Transverse colon (tissue), 4 donors: ENCODE data around the gene ATP1A4. TPM values are rescaled to one million over a fixed set of nuclear protein-coding genes. Genes with fewer than 3 reads are reported as not detected.

ENCODE experiments used
- DNase-seq: peaks from one replicate; pipeline ENCODE4 v3.0.0-alpha.2; 2019
- H3K27ac ChIP-seq, 4 donors: fragments of 200-600 bp; sonication (generic); 2 replicates each; pipeline ENCODE4 v1.5.1; 2016 to 2018; ENCODE audit warnings: inconsistent platforms in 4 of 4
- H3K27me3 ChIP-seq: fragments of 200-600 bp; sonication (generic); 2 replicates; pipeline ENCODE4 v1.5.1; 2017; ENCODE audit warnings: inconsistent platforms
- H3K36me3 ChIP-seq, 4 donors: fragments of 200-600 bp; sonication (generic); 2 replicates each; pipeline ENCODE4 v1.5.1; 2017 to 2019; ENCODE audit warnings: inconsistent platforms in 4 of 4
- H3K4me1 ChIP-seq, 4 donors: fragments of 200-600 bp; sonication (generic); 2 replicates each; pipeline ENCODE4 v1.5.1; 2017 to 2020; ENCODE audit warnings: inconsistent platforms in 4 of 4
- H3K4me3 ChIP-seq, 4 donors: fragments of 200-600 bp; sonication (generic); 1 replicate in 1 of 4; 2 replicates in 3 of 4; pipeline versions ENCODE4 v1.5.1 to v1.6.1; 2017 to 2019; ENCODE audit warnings: inconsistent platforms in 4 of 4
- H3K9me3 ChIP-seq, 2 donors: fragments of 200-600 bp; sonication (generic); 2 replicates each; pipeline ENCODE4 v1.5.1; 2017 to 2019; ENCODE audit warnings: inconsistent platforms in 2 of 2
- EP300 ChIP-seq: sonication (generic); formaldehyde crosslinking; IDR thresholded peaks from one replicate; pipeline ENCODE4 v1.6.1; 2017; ENCODE audit warnings: antibody characterized with exemption, low read depth
- POLR2A ChIP-seq: fragments of 450-650 bp; IDR thresholded peaks from one replicate; pipeline ENCODE4 v1.6.1; 2016; ENCODE audit warnings: antibody characterized with exemption, mild to moderate bottlenecking, moderate library complexity
- POLR2AphosphoS5 ChIP-seq, 3 donors: sonication (generic); formaldehyde crosslinking; IDR thresholded peaks; one replicate each; pipeline ENCODE4 v1.6.1; 2016; ENCODE audit warnings: antibody characterized with exemption in 3 of 3
- WGBS, 2 donors: methylation state at CpG; one replicate each; pipeline ENCODE4 v1.1.5; 2018; ENCODE audit warnings: low coverage in 1 of 2; 5-methylcytosine and 5-hydroxymethylcytosine counted together
- in situ Hi-C, 4 donors: fragments of 200-750 bp; cut with MboI; loops; one replicate each; pipeline versions ENCODE4 v1.15.0 to v1.15.1; 2017; ENCODE audit warnings: low sequenced_read_pairs in 3 of 4, low pct_ligation_motif_present in 1 of 4, low pct_unique_long_range_greater_than_20kb in 1 of 4
- intact Hi-C: fragments of 100-400 bp; cut with DNase I; formaldehyde crosslinking; loops from one replicate; pipeline ENCODE4 v1.15.1; 2023; ENCODE audit warnings: low total_unique reads
- total RNA-seq, 4 donors: library from RNA; depleted of rRNA; stranded (reverse); fragments of >200 nt; gene quantifications; one replicate each; pipeline ENCODE4 v1.1.0, GENCODE V29; 2016
- TF ChIP-seq, protein P1 (sequence below), 5 experiments: fragments of 200-600 bp in 3 of 5; fragments of 450-650 bp in 2 of 5; sonication (generic) in 3 of 5; IDR thresholded peaks; 1 replicate in 2 of 5; 2 replicates in 3 of 5; pipeline ENCODE4 v1.5.1; 2016 to 2017; ENCODE audit warnings: antibody characterized with exemption in 5 of 5, inconsistent platforms in 3 of 5, mild to moderate bottlenecking in 2 of 5, moderate library complexity in 1 of 5

Gene ATP1A4
- total RNA-seq, 4 donors from 2014 or later = 0.20 TPM; not detected in 3

DNA sequence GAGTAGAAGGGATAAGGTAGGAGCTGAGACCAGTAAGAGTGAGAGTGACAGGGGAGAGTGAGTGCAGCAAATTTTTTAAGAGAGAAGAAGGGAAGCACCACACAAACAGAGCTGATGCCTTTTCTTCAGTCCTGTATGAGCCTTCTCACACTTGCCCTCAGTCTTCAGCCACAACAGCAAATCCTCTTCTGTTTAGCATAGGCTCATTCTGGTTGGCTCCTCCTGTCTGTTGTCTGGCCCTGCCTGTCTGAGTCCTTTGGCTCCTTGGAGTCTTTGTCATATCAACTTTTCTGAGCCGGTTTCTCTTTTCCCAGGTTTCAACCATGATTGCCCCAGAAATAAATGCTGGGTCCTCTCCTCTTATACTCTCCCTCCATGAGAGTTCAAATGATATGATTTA lies 26.3 kb downstream of the ATP1A4 start:
- Histone ChIP-seq H3K4me1 (no peaks in the 10 kb centered on the region), H3K27ac (no peak overlapping the region), H3K36me3 (no peaks in the 10 kb centered on the region), H3K9me3 (no peaks in the 10 kb centered on the region), H3K27me3 (no peaks in the 10 kb centered on the region), H3K4me3 (no peak overlapping the region)
- in situ Hi-C loops (loop anchor here in 1 of 4 donors (25.0 kb wide), 1 partner anchor 110 kb away; the partner anchor contains the start of gene PEX19), intact Hi-C loops (no loop called here)
- TF ChIP-seq POLR2AphosphoS5 (IDR thresholded peaks at IDR 0.05) = no peak
- TF ChIP-seq POLR2A = no peak
- no peak for TF ChIP-seq EP300
- TF ChIP-seq, protein P1, sequence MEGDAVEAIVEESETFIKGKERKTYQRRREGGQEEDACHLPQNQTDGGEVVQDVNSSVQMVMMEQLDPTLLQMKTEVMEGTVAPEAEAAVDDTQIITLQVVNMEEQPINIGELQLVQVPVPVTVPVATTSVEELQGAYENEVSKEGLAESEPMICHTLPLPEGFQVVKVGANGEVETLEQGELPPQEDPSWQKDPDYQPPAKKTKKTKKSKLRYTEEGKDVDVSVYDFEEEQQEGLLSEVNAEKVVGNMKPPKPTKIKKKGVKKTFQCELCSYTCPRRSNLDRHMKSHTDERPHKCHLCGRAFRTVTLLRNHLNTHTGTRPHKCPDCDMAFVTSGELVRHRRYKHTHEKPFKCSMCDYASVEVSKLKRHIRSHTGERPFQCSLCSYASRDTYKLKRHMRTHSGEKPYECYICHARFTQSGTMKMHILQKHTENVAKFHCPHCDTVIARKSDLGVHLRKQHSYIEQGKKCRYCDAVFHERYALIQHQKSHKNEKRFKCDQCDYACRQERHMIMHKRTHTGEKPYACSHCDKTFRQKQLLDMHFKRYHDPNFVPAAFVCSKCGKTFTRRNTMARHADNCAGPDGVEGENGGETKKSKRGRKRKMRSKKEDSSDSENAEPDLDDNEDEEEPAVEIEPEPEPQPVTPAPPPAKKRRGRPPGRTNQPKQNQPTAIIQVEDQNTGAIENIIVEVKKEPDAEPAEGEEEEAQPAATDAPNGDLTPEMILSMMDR (IDR thresholded peaks at IDR 0.05) = no peak
- DNase-seq = no peak
- WGBS, 2 donors = 81 to 83% methylated on average over 1 of the region's 1 CpG

DNA sequence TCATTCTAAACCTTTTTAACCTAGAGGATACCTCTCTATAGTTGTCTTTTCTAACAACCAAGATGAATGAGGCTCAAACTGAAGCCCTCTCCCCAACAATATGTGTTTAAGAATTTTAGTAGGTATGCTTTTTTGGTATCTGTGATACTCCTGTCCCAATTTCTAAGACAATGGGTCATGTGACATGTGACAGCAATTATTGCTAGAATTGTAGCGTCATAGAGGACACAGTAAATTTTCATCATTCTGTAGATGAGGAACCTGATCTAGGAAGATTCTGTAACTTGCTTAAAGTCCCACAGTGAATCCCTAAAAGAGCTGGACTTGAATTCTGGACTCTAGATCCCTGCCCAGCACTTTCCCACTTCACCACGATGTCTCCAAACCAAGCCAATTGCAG lies 27.3 kb downstream of the ATP1A4 start:
- no peak for TF ChIP-seq EP300
- TF ChIP-seq, protein P1 (IDR thresholded peaks at IDR 0.05) = no peak
- no peak for TF ChIP-seq POLR2AphosphoS5 (IDR thresholded peaks at IDR 0.05)
- no peak for TF ChIP-seq POLR2A
- Histone ChIP-seq H3K27me3 (no peaks in the 10 kb centered on the region), H3K4me3 (no peak overlapping the region), H3K27ac (no peak overlapping the region), H3K36me3 (no peaks in the 10 kb centered on the region), H3K4me1 (no peaks in the 10 kb centered on the region), H3K9me3 (no peaks in the 10 kb centered on the region)
- 72 to 91% methylated on average over 2 of the region's 2 CpGs for WGBS, 2 donors
- no peak for DNase-seq
- in situ Hi-C loops (loop anchor here in 1 of 4 donors (25.0 kb wide), 1 partner anchor 109 kb away; the partner anchor contains the start of gene PEX19), intact Hi-C loops (no loop called here)

DNA sequence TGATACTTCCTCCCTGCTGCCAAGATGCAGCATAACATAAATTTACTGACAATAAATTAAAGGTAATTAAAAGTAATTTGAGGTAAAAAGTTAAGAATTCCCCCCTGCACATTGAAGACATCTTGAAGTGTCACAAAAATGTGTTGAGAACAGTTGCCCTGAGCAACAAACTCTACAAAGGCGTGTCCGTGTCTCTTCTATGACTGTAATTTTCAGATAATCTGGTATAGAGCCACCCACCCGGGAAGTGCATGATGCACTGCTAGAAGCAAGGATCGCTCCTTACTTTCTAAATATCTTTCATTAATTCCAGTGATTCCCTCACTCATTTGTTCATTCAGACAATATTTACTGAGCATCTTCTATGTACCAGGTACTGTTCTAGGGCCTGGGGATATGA lies 27.9 kb downstream of the ATP1A4 start:
- Histone ChIP-seq H3K4me1 (no peaks in the 10 kb centered on the region), H3K4me3 (no peak overlapping the region), H3K9me3 (no peaks in the 10 kb centered on the region), H3K27ac (no peak overlapping the region), H3K36me3 (no peaks in the 10 kb centered on the region), H3K27me3 (no peaks in the 10 kb centered on the region)
- WGBS, 2 donors = 65 to 68% methylated on average over 4 of the region's 4 CpGs
- TF ChIP-seq POLR2AphosphoS5 (IDR thresholded peaks at IDR 0.05) (no peak), POLR2A (no peak), EP300 (no peak)
- TF ChIP-seq, protein P1 (IDR thresholded peaks at IDR 0.05) = no peak
- intact Hi-C loops (no loop called here), in situ Hi-C loops (loop anchor here in 1 of 4 donors (25.0 kb wide), 1 partner anchor 108 kb away; the partner anchor contains the start of gene PEX19)
- DNase-seq = no peak

DNA sequence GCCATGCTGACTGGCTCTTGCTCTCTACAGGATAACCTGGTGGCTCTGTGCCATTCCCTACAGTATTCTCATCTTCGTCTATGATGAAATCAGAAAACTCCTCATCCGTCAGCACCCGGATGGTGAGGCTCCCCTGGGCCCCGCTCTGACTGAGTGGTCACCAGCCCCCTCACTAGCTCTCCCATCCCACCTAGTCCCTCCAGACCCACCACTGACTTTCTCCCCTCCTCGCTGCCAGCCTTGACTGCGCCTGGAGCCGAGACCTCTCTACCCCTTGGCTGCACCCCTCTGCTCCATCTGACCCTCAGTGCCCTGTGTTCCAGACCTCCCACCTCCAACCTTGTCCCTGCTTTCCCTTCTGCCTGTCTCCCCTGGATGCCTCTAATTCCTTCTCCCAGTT lies 34.8 kb downstream of the ATP1A4 start:
- no peaks in the 10 kb centered on the region for H3K9me3 ChIP-seq
- no peak for DNase-seq
- H3K36me3 ChIP-seq = no peaks in the 10 kb centered on the region
- no peak overlapping the region for H3K27ac ChIP-seq
- no peaks in the 10 kb centered on the region for H3K27me3 ChIP-seq
- in situ Hi-C loops = loop anchor here in 1 of 4 donors (25.0 kb wide), 1 partner anchor 101 kb away; the partner anchor contains the start of gene PEX19
- no peak overlapping the region for H3K4me3 ChIP-seq
- peaks cover 0 to 9% (median 5%) of the 10 kb centered on the region in 4 donors for H3K4me1 ChIP-seq
- WGBS, 2 donors = 87 to 94% methylated on average over 5 to 7 of the region's 7 CpGs
- intact Hi-C loops = no loop called here
- TF ChIP-seq POLR2A (no peak), EP300 (no peak), POLR2AphosphoS5 (IDR thresholded peaks at IDR 0.05) (no peak)
- TF ChIP-seq, protein P1 (IDR thresholded peaks at IDR 0.05) = no peak
